ENCODE results near the gene FGD3. TPM values are rescaled to one million over a fixed set of nuclear protein-coding genes. Genes with fewer than 3 reads are reported as not detected.
"Not testable (repeated sequence)": the region's sequence is repeated elsewhere in the genome, so short reads cannot be mapped to it uniquely, and the experiment has no call there.

FGD3 gene
- polyA plus RNA-seq, 1 donor = 7.2 TPM

DNA sequence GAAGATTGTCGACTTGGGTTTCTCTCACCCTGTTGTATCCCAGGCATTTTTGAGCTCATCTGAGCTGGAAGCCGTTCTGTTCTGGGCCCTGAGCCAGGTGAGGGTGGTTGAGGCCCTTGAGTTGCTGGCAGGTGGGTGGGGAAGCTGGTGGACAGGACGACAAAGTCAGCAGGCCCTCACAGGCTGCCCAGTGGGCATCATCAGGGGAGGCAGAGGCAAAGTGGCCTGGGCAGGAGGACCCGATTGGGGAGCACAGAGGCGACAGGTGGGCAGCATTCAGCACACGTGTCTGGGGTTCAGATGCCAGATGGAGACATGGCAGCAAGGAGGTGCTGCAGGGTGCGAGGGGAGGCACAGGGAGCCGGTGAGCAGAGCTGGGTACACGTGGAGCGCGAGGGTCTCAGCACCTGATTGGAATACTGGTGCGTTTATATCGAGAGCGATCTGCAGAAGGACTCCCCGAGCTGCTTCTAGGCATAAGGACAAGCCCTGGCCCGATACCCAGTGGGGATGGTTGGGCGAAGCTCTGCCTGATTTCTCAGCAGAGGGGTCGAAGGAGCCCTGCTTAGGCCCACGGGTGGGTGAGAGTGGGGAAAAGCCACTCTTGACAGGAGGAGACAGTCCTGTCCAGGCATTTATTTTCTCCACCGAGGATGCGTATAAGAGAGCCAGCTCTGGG, 62.2 kb downstream of the FGD3 start:
- DNase-seq = no peak
- Histone ChIP-seq H3K36me3 (ENCODE audit: control insufficient read depth, insufficient read depth, low read length) (peaks cover 28% of the 10 kb centered on the region), H3K27me3 (ENCODE audit: control insufficient read depth, insufficient read depth, low read length) (no peaks in the 10 kb centered on the region), H3K4me1 (ENCODE audit: control insufficient read depth, insufficient read depth, low read length) (no peaks in the 10 kb centered on the region), H3K9me3 (ENCODE audit: control insufficient read depth, low read depth, low read length) (no peaks in the 10 kb centered on the region), H3K27ac (ENCODE audit: low read length) (no peak overlapping the region), H3K4me3 (ENCODE audit: low read length) (no peak overlapping the region)
- no CpG with 5 or more reads among the region's 21 CpGs for WGBS (ENCODE audit: insufficient coverage, low lambda C conversion rate)

DNA sequence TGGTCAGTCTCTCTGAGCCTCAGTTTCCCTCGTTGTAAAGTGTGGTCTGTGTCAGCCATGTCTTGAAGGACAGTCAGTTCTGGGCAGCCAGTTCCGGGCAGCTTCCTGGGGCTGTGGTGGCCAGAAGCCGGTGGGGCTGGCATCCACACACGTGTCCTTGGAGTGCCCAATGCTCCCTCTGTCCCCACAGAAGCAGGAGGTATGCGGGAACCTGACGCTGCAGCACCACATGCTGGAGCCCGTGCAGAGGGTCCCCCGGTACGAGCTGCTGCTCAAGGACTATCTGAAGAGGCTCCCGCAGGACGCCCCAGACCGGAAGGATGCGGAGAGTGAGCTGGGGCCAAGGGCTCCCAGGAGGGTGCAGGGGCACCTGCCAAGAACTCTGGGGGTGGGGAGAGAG, 62.7 kb downstream of the FGD3 start:
- Histone ChIP-seq H3K4me3 (ENCODE audit: low read length) (no peak overlapping the region), H3K4me1 (ENCODE audit: control insufficient read depth, insufficient read depth, low read length) (no peaks in the 10 kb centered on the region), H3K9me3 (ENCODE audit: control insufficient read depth, low read depth, low read length) (no peaks in the 10 kb centered on the region), H3K36me3 (ENCODE audit: control insufficient read depth, insufficient read depth, low read length) (peaks cover 24% of the 10 kb centered on the region), H3K27me3 (ENCODE audit: control insufficient read depth, insufficient read depth, low read length) (no peaks in the 10 kb centered on the region), H3K27ac (ENCODE audit: low read length) (no peak overlapping the region)
- no CpG with 5 or more reads among the region's 13 CpGs for WGBS (ENCODE audit: insufficient coverage, low lambda C conversion rate)
- no peak for DNase-seq

DNA sequence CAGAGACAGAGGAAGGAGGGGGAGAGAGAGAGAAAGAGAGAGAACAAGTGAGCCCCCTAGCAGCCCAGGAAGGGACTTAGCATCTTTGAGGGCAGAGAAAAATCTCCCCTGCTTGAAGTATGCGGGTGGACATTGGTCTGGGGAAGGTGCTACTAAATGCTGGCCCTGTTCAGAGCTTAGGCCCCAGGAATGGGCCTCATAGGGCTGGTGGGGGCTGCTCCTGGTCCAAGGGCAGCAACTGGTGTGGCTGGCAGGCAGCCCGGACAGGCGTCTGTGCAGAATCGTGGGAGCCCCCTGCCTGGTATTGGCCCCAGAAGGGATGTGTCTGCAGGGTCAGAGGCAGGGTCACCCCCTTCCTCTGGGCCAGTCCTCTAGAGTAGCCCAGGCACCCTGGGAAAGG, 63.4 kb downstream of the FGD3 start:
- DNase-seq = no peak

DNA sequence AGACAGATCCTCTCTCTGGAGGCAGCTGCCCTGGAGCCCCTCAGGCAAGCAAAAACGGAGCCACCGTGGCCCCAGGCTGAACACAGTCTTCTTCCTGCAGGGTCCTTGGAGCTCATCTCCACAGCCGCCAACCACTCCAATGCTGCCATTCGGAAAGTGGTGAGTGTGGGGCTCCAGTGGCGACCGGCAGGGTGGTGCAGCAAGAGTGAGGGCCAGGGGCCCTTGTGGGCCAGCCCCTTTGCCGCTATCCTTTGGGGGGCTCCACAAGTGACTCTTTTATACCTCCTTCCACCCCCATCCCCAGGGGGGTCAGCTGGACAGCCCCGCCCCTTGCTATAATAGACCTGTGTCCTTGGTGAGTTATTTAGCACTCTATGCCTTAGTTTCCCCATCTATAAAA, 63.8 kb downstream of the FGD3 start:
- no CpG with 5 or more reads among the region's 8 CpGs for WGBS (ENCODE audit: insufficient coverage, low lambda C conversion rate)
- Histone ChIP-seq H3K27ac (ENCODE audit: low read length) (no peak overlapping the region), H3K27me3 (ENCODE audit: control insufficient read depth, insufficient read depth, low read length) (no peaks in the 10 kb centered on the region), H3K36me3 (ENCODE audit: control insufficient read depth, insufficient read depth, low read length) (peaks cover 24% of the 10 kb centered on the region), H3K4me1 (ENCODE audit: control insufficient read depth, insufficient read depth, low read length) (no peaks in the 10 kb centered on the region), H3K4me3 (ENCODE audit: low read length) (no peak overlapping the region), H3K9me3 (ENCODE audit: control insufficient read depth, low read depth, low read length) (no peaks in the 10 kb centered on the region)
- no peak for DNase-seq

More for the DNA sequence above, 63.4 kb downstream of the FGD3 start:
- Histone ChIP-seq H3K4me1 (ENCODE audit: control insufficient read depth, insufficient read depth, low read length) (no peaks in the 10 kb centered on the region), H3K27ac (ENCODE audit: low read length) (no peak overlapping the region), H3K27me3 (ENCODE audit: control insufficient read depth, insufficient read depth, low read length) (no peaks in the 10 kb centered on the region), H3K9me3 (ENCODE audit: control insufficient read depth, low read depth, low read length) (no peaks in the 10 kb centered on the region), H3K36me3 (ENCODE audit: control insufficient read depth, insufficient read depth, low read length) (peaks cover 25% of the 10 kb centered on the region), H3K4me3 (ENCODE audit: low read length) (no peak overlapping the region)
- no CpG with 5 or more reads among the region's 4 CpGs for WGBS (ENCODE audit: insufficient coverage, low lambda C conversion rate)

DNA sequence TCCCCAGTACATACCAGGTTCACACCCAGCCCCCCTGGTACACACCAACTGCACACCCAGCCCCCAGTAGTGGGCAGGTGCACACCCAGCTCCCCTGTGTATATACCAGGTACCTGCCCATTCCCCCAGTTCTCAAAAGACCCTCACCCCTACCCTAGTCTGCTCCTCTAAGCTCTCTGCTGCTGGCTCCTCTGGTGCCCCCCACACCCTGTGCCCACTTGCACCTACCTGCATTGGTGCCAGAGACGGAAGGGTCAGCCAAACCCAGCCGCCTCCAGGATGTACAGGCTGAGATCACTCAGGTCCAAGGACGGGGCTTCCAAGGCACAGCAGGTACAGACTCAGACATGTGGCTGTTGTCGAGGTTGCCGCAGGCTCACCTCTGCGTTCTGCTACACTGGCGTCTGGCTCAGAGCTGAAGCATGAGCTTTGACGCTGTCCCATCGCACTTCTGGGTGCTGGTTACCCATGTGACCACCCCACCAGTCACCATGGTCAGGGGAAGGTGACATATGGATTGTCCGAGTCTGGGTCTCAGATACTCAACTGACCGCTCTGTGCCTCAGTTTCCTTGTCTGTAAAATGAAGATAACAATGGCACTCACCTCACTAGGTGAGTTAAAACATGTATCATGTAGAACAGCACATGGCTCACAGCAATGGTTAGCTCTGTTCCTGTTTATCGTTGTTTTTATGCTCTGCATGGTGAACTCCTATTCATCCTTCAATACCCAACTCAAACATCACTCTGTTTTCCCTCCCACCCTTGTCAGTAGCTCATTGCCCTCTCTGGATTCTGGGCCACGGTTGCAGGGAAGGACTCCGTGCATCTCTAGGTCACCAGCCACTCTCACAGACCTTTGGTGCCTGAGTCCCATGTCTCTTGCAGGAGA, 65.9 kb downstream of the FGD3 start:
- Histone ChIP-seq H3K36me3 (ENCODE audit: control insufficient read depth, insufficient read depth, low read length) (peaks cover 27% of the 10 kb centered on the region), H3K4me3 (ENCODE audit: low read length) (no peak overlapping the region)
- no peak for DNase-seq

DNA sequence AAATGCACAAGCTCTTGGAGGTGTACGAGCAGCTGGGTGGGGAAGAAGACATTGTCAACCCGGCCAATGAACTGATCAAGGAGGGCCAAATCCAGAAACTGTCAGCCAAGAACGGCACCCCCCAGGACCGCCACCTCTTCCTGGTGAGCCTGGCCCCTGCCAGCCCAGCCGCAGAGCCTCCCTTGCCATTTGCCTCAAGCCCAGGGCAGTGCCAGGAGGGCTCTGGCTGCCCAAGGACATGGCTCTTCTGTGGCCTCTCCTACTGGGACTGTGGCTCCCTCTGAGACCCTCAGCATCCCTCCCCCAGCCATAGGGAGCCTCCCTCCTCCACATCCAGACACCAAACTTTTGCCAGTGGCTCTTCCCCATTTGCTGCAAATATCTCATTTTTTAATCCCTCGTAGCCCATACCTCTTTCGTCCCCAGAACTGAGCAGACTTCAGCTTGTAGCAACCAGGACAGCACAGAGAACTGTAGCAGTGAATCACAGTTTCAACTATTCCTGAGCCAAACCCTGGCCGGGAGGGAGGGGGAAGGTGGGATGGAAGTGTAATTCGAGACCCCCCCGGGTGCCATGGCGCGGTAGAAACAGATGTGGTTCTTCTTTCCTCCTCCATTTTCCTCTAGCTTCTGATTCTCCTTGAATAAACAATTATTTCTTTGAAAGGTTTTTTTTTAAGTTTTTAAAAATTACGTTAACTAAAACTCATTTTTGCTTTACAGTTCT, 66.7 kb downstream of the FGD3 start:
- Histone ChIP-seq H3K4me1 (ENCODE audit: control insufficient read depth, insufficient read depth, low read length) (no peaks in the 10 kb centered on the region), H3K36me3 (ENCODE audit: control insufficient read depth, insufficient read depth, low read length) (peaks cover 26% of the 10 kb centered on the region), H3K4me3 (ENCODE audit: low read length) (no peak overlapping the region), H3K27me3 (ENCODE audit: control insufficient read depth, insufficient read depth, low read length) (no peaks in the 10 kb centered on the region), H3K9me3 (ENCODE audit: control insufficient read depth, low read depth, low read length) (no peaks in the 10 kb centered on the region), H3K27ac (ENCODE audit: low read length) (no peak overlapping the region)
- no CpG with 5 or more reads among the region's 13 CpGs for WGBS (ENCODE audit: insufficient coverage, low lambda C conversion rate)
- DNase-seq = no peak

More for the DNA sequence above, 65.9 kb downstream of the FGD3 start:
- WGBS (ENCODE audit: insufficient coverage, low lambda C conversion rate) = no CpG with 5 or more reads among the region's 14 CpGs
- Histone ChIP-seq H3K4me1 (ENCODE audit: control insufficient read depth, insufficient read depth, low read length) (no peaks in the 10 kb centered on the region), H3K27ac (ENCODE audit: low read length) (no peak overlapping the region), H3K27me3 (ENCODE audit: control insufficient read depth, insufficient read depth, low read length) (no peaks in the 10 kb centered on the region), H3K9me3 (ENCODE audit: control insufficient read depth, low read depth, low read length) (no peaks in the 10 kb centered on the region)

DNA sequence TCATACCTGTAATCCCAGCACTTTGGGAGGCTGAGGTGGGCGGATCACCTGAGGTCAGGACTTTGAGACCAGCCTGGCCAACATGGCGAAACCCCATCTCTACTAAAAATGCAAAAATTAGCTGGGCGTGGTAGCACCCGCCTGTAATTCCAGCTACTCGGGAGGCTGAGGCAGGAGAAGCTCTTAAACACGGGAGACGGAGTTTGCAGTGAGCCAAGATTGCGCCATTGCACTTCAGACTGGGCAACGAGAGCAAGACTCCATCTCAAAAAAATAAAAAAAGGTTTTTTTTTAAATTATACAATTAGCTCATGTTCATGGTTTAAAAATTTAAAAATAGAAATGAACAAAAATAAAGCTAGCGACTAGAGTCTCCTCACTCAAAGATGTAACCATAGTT, 67.9 kb downstream of the FGD3 start:
- not testable (repeated sequence) for H3K9me3 ChIP-seq (ENCODE audit: control insufficient read depth, low read depth, low read length); H3K4me3 ChIP-seq (ENCODE audit: low read length); DNase-seq; H3K4me1 ChIP-seq (ENCODE audit: control insufficient read depth, insufficient read depth, low read length); H3K27ac ChIP-seq (ENCODE audit: low read length); H3K27me3 ChIP-seq (ENCODE audit: control insufficient read depth, insufficient read depth, low read length)
- peaks cover 31% of the 10 kb centered on the region for H3K36me3 ChIP-seq (ENCODE audit: control insufficient read depth, insufficient read depth, low read length)
- WGBS (ENCODE audit: insufficient coverage, low lambda C conversion rate) = 85% methylated on average over 6 of the region's 10 CpGs

DNA sequence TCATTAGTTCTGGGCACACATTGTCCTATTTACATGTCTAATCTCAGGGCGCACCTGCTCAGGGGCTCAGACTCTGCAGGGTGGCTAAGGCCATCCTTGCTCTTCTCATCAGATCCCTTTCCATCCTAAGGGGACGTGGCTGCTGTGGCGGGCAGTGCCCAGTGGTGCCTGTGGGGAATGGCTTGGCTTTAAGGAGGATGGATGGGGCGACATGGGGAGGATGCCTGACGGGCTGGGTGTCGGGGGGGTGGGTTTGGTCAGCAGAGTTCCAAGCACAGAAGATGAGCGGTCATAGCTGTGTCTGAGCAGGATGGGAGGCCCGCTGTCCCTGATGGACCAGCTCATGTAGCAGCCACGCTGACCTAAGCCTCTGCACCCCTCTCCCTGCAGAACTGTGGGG, 70.3 kb downstream of the FGD3 start:
- no peak for DNase-seq

DNA sequence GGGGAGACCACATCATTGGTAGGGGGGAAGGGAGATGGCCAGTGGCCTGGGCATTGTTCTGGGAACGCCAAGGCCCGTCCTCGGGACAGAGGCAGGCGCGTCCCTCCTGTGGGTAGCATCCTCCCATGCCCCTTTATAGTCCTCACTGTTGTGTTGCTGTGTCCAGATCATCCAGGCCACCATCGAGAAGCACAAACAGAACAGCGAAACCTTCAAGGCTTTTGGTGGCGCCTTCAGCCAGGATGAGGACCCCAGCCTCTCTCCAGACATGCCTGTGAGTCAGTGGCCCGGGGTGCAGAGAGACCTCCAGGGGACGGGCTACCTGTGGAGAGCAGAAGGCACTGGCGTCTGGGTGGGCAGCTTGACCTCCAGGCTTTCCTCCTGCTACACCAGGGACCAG, 72.8 kb downstream of the FGD3 start:
- no peak for DNase-seq
- no peak overlapping the region for H3K27ac ChIP-seq (ENCODE audit: low read length)
- H3K4me1 ChIP-seq (ENCODE audit: control insufficient read depth, insufficient read depth, low read length) = no peaks in the 10 kb centered on the region
- H3K27me3 ChIP-seq (ENCODE audit: control insufficient read depth, insufficient read depth, low read length) = no peaks in the 10 kb centered on the region
- H3K9me3 ChIP-seq (ENCODE audit: control insufficient read depth, low read depth, low read length) = no peaks in the 10 kb centered on the region
- no peak overlapping the region for H3K4me3 ChIP-seq (ENCODE audit: low read length)
- no CpG with 5 or more reads among the region's 11 CpGs for WGBS (ENCODE audit: insufficient coverage, low lambda C conversion rate)
- peaks cover 35% of the 10 kb centered on the region for H3K36me3 ChIP-seq (ENCODE audit: control insufficient read depth, insufficient read depth, low read length)

More for the DNA sequence above, 70.3 kb downstream of the FGD3 start:
- Histone ChIP-seq H3K4me1 (ENCODE audit: control insufficient read depth, insufficient read depth, low read length) (no peaks in the 10 kb centered on the region), H3K9me3 (ENCODE audit: control insufficient read depth, low read depth, low read length) (no peaks in the 10 kb centered on the region), H3K36me3 (ENCODE audit: control insufficient read depth, insufficient read depth, low read length) (peaks cover 39% of the 10 kb centered on the region), H3K27ac (ENCODE audit: low read length) (no peak overlapping the region), H3K4me3 (ENCODE audit: low read length) (no peak overlapping the region), H3K27me3 (ENCODE audit: control insufficient read depth, insufficient read depth, low read length) (no peaks in the 10 kb centered on the region)
- no CpG with 5 or more reads among the region's 9 CpGs for WGBS (ENCODE audit: insufficient coverage, low lambda C conversion rate)

Measured in large intestine (tissue), 3 donors.